ENCODE measurements around the gene SLC8B1. TPM values are rescaled to one million over a fixed set of nuclear protein-coding genes. Genes with fewer than 3 reads are reported as not detected.

SLC8B1 gene
- polyA plus RNA-seq, 2 of the 4 experiments (the other 2 are of a cell fraction): 11.0 to 11.3 TPM

- H3K4me2 ChIP-seq: no peak overlapping the region
- CTCF ChIA-PET: interaction anchor here (1.0 to 1.9 kb wide), 4 partner anchors 12 to 127 kb away, joined by 3 to 4 read pairs (median 3); no protein-coding TSS in a partner anchor
- FAIRE-seq: no peak
- POLR2A ChIA-PET: no interaction called here
- H3K4me3 ChIP-seq: no peak overlapping the region
- H3K4me1 ChIP-seq: peaks cover 21% of the 10 kb centered on the region
- H3K27ac ChIP-seq: no peak overlapping the region
- TF ChIP-seq, protein P1, sequence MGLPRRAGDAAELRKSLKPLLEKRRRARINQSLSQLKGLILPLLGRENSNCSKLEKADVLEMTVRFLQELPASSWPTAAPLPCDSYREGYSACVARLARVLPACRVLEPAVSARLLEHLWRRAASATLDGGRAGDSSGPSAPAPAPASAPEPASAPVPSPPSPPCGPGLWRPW (IDR thresholded peaks at IDR 0.05): no peak
- no peak for TF ChIP-seq POLR2AphosphoS2 (conservative IDR thresholded peaks at IDR 0.05; ENCODE audit: low read length)
- TF ChIP-seq SMC3 (IDR thresholded peaks at IDR 0.05): no peak
- TF ChIP-seq FOSB (CRISPR knock-in tag; IDR thresholded peaks at IDR 0.05): no peak
- no peak for TF ChIP-seq TFCP2L1 (CRISPR knock-in tag; IDR thresholded peaks at IDR 0.05)
- TF ChIP-seq, protein P2, sequence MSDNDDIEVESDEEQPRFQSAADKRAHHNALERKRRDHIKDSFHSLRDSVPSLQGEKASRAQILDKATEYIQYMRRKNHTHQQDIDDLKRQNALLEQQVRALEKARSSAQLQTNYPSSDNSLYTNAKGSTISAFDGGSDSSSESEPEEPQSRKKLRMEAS (IDR thresholded peaks at IDR 0.05): no peak
- no peak for TF ChIP-seq EHMT2 (IDR thresholded peaks at IDR 0.05; ENCODE audit: low read depth)
- TF ChIP-seq POLR2A (IDR thresholded peaks at IDR 0.05; ENCODE audit: low read length): no peak
- no peak for TF ChIP-seq MYC (IDR thresholded peaks at IDR 0.05; ENCODE audit: borderline replicate concordance, low read length)
- no peak for TF ChIP-seq RFX5 (IDR thresholded peaks at IDR 0.05)
- TF ChIP-seq, protein P3, sequence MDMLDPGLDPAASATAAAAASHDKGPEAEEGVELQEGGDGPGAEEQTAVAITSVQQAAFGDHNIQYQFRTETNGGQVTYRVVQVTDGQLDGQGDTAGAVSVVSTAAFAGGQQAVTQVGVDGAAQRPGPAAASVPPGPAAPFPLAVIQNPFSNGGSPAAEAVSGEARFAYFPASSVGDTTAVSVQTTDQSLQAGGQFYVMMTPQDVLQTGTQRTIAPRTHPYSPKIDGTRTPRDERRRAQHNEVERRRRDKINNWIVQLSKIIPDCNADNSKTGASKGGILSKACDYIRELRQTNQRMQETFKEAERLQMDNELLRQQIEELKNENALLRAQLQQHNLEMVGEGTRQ (IDR thresholded peaks at IDR 0.05): no peak
- TF ChIP-seq CBX2 (IDR thresholded peaks at IDR 0.05; ENCODE audit: borderline replicate concordance, low read depth): no peak
- TF ChIP-seq NFE2L2 (conservative IDR thresholded peaks at IDR 0.05; ENCODE audit: low read length): no peak
- TF ChIP-seq E2F6 (IDR thresholded peaks at IDR 0.05; ENCODE audit: borderline replicate concordance, low read depth): no peak
- no peak for ATAC-seq
- WGBS (ENCODE audit: missing lambda C conversion rate): 79% methylated on average over 13 of the region's 13 CpGs
- DNase-seq (ENCODE audit: low read depth in 1 of 2, low spot score in 1 of 2): no peak
- no peaks in the 10 kb centered on the region for H3K9me3 ChIP-seq
Observed at GRCh38 chr12:113297621-113298471, 37.1 kb downstream of the SLC8B1 start.

- H3K4me1 ChIP-seq: peaks cover 21% of the 10 kb centered on the region
- 90% methylated on average over 8 of the region's 9 CpGs for WGBS (ENCODE audit: missing lambda C conversion rate)
- DNase-seq (ENCODE audit: low read depth in 1 of 2, low spot score in 1 of 2) (no peak), FAIRE-seq (no peak), ATAC-seq (no peak)
- TF ChIP-seq PHF8 (IDR thresholded peaks at IDR 0.05; ENCODE audit: borderline replicate concordance, low read depth) (no peak), EP300 (IDR thresholded peaks at IDR 0.05) (no peak), CEBPB (IDR thresholded peaks at IDR 0.05) (no peak), HDAC2 (IDR thresholded peaks at IDR 0.05) (no peak), MAFK (IDR thresholded peaks at IDR 0.05; ENCODE audit: partially characterized antibody) (no peak), CBX8 (IDR thresholded peaks at IDR 0.05) (no peak), PBX3 (IDR thresholded peaks at IDR 0.05) (no peak), ZNF302 (CRISPR knock-in tag; IDR thresholded peaks at IDR 0.05) (no peak), ZC3H11A (IDR thresholded peaks at IDR 0.05) (no peak), FOXS1 (CRISPR knock-in tag; IDR thresholded peaks at IDR 0.05) (no peak), RARB (CRISPR knock-in tag; IDR thresholded peaks at IDR 0.05) (no peak), JUNB (IDR thresholded peaks at IDR 0.05) (no peak), E2F6 (IDR thresholded peaks at IDR 0.05; ENCODE audit: borderline replicate concordance, low read depth) (no peak)
- TF ChIP-seq, protein P4, sequence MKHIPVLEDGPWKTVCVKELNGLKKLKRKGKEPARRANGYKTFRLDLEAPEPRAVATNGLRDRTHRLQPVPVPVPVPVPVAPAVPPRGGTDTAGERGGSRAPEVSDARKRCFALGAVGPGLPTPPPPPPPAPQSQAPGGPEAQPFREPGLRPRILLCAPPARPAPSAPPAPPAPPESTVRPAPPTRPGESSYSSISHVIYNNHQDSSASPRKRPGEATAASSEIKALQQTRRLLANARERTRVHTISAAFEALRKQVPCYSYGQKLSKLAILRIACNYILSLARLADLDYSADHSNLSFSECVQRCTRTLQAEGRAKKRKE (CRISPR knock-in tag; IDR thresholded peaks at IDR 0.05; ENCODE audit: low read depth): no peak
- TF ChIP-seq, protein P5, sequence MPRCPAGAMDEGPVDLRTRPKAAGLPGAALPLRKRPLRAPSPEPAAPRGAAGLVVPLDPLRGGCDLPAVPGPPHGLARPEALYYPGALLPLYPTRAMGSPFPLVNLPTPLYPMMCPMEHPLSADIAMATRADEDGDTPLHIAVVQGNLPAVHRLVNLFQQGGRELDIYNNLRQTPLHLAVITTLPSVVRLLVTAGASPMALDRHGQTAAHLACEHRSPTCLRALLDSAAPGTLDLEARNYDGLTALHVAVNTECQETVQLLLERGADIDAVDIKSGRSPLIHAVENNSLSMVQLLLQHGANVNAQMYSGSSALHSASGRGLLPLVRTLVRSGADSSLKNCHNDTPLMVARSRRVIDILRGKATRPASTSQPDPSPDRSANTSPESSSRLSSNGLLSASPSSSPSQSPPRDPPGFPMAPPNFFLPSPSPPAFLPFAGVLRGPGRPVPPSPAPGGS (IDR thresholded peaks at IDR 0.05): no peak
- H3K4me3 ChIP-seq: no peak overlapping the region
- no peaks in the 10 kb centered on the region for H3K9me3 ChIP-seq
- POLR2A ChIA-PET: no interaction called here
- CTCF ChIA-PET: interaction anchor here (0.5 to 1.9 kb wide), 3 partner anchors 13 to 631 kb away, joined by 3 to 4 read pairs (median 3); no protein-coding TSS in a partner anchor
- no peak overlapping the region for H3K4me2 ChIP-seq
- H3K27ac ChIP-seq: no peak overlapping the region
Observed at GRCh38 chr12:113297214-113297587, 37.7 kb downstream of the SLC8B1 start.
